GM15510 (cell line): ENCODE data around the gene TYRP1.

Experiments
- POLR2A ChIP-seq: IDR thresholded peaks from 3 replicates; pipeline ENCODE4 v1.6.1; 2011; ENCODE audit warnings: borderline replicate concordance; ENCODE audit not compliant: insufficient read length; ENCODE audit errors: extremely low read depth

TYRP1 gene

DNA sequence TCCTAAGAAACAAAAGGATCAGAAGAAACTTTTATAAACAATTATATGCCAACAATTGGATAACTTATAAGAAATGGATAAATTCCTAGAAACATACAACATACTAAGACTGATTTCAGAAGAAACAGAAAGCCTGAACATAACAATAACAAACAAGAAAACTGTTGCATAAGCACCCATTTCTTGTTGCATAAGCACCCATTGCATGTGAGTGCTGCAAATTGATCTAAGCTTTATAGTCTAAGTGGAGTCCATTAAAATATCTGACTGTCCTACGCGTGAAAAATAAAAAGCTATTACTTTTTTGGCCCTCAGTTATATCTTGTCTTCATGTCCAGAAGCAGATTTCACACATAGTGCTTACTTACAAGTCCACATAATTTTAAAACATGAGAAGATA, 19.3 kb downstream of the TYRP1 start:
- no peak for TF ChIP-seq POLR2A

DNA sequence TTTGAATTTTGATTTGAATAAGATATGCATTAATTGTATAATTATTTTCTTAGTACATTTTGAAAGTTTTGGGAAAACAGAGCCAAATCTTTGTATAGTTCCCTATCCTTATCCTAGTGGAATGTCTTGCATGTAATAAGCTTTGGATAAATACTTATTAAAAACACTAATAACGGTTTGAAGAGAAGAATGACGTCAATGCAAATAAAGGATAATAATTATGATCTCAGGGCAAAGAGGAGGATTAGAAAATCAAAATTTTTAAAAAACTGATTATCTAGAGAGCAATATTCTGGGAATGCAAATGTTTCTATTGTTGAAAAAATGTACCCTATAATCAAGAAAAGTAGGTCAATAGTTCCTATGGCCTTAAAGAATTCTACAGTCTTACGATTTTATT, 22.1 kb downstream of the TYRP1 start:
- no peak for TF ChIP-seq POLR2A

DNA sequence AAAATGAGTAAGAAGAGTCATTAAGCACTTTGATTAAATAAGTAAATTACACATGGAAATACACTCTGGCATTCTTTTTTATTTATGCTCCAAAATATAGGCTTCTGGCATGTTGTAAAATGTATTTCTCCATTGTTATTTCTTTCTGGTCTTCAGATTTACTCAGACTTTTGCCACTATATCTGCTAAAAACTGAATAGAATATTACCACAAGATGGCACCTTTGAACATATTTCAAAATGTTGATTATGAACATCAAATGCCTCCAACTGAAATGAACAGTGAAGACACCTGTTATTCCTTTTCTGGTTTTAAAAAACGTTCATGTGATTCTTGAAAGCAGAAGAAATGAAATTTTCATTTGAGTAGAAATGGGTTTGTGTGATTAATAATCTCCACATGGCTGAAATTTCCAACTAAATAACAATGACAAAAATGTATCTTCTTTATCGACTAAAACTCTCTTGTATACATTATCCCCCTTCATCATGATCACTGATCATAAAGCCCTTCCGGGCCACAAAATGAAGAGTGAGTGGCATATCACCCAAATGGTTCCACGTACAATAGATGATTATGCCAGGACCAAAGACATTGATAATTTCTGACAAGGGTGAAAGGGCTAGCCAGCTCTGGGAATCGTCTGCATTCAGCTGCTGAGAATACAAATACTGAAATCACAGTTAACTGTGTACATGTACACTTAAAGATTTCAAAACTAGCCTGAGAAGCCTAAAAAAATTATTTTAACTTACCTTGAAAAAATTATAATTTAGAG, 23.8 kb downstream of the TYRP1 start:
- no peak for TF ChIP-seq POLR2A

DNA sequence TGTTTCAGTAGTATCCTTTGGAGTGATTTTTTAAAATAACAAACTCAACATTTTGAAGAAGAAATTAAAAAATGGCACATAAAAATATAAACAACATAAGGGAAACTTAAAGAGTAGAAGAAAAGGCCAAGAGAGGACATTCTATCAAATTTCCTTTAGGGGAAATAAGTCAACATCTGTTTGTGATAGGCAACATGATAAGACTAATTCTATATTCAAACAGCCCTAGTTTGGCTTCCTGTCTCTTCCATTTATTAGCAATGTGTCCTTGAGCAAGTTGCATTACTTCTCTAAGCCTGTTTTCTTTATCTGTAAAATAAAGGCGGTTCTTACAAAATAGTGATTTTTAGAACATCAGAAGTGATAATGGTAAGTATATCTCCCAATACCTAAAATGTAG, 24.7 kb downstream of the TYRP1 start:
- no peak for TF ChIP-seq POLR2A

DNA sequence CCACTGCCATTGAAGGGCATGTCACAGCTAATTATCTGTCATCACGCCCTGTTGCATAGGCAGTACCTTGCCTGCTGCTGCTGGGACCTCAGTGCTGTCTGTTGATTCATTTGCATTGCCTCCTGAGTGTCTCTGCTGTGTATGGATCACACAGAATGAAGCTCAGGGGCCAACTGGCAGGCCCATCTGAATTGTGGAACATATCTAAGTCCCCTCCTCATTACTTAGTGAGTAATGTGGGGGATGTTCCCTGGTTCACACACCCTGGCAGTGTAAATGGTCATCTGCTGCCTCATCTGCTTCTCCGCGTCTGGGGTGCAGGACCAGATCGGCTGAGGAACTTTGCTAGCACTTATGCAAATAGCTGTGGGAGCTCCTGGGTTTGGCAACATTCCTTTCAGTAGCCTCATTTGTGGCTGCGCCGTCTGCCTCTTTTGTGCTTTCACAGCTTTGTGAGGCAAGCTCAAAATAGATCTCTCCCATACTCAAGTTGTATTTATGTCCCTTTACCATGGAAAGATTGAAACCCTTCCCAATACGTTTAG, 25.4 kb downstream of the TYRP1 start:
- TF ChIP-seq POLR2A, result no peak

DNA sequence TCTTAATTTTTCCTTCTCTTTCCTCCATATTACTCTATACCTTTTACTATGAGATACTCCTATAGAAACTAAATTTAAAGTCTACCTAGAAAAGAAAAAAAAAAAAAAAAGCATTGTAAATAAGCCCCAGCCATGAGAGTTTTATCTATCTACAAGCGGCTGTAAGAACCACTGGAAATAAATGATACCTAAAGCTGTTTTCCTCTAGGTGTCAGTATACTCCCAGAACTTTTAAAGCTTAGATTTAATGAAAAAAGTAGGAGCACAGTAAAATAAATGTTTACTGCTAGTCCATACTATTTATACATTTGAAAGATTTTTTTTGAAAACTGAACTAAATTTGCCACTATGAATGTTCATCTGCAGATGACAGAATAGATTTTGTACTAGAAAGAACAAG, 26.2 kb downstream of the TYRP1 start:
- no peak for TF ChIP-seq POLR2A

DNA sequence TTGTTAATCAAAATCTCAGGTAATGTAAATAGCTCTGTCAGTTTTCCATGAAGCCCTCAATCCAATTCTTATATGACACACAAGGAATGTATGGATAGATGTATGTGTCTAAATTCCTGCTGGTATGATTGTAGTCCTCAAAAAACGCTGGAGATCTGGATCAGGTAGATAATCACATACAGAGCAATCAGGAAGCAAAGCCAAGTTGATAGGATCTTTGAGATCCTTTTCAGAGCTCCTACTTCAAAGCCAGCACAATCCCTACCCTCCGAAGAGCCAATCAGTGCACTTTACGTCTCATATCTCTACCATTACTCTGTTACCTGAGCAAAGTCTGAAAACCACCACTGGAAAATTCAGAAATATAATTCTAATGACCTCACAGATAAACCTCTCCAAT, 27.4 kb downstream of the TYRP1 start:
- TF ChIP-seq POLR2A, result no peak

DNA sequence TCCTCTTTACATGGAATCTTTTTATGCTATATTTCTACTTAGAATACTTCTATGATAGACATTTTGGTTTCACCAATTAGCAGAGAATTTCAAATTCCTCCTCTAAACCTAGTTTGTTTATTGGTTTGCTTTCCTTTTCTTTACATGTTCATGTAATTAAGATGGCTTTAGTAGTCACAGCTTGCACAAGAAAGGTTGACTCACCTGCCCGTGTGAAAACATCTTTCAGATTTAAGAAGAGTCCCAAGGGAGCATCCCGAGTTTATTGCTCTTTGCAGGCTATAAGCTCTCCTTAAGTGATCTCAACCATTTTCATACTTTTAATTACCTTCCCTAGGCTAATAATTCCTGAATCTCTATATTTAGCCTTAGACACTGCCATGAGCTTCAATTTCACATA, 28.9 kb downstream of the TYRP1 start:
- TF ChIP-seq POLR2A, result no peak

DNA sequence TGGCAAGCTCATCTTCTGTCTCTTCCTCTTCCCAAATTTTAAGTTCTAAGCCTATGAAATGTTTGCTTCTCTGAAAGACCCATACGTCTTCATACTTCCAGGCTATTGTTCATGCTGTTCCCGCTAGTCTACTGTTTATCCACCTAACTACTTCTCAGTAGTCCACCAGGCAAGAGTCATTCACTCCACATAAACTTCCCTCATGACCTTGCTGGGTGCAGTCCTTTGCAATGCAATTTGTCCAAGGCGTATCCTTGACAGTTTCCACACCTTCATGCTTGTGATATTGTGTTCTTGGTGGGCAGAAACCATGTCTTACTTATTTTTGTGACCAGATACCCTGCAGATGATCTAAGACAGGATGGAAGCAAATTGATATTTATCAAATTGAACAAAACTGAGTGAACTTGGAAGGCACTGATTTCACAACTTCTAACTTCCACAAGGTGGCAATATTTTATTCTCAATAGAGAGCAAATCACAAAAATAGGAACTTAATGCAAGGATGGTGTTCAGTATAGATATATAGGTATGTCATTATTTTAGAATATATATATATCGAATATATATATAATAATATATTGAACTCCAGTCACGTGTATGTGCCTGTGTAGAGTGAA, 30.3 kb downstream of the TYRP1 start:
- no peak for TF ChIP-seq POLR2A

DNA sequence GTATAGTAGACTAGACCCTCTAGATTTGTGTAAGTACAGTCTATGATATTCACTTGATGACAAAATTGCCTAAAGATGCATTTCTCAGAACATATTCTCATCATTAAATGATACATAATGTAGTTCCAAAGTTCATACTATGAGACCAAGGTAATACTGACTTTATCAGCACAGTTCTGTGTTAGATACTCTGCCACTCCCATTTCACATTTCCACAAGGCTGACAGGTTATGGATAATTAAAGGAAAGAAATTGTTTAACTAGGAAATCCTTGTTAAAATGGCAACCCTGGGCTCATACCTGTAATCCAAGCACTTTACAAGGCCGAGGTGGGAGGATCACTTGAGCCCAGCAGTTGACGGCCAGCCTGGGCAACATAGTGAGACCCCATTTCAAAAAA, 33.6 kb downstream of the TYRP1 start:
- no peak for TF ChIP-seq POLR2A

DNA sequence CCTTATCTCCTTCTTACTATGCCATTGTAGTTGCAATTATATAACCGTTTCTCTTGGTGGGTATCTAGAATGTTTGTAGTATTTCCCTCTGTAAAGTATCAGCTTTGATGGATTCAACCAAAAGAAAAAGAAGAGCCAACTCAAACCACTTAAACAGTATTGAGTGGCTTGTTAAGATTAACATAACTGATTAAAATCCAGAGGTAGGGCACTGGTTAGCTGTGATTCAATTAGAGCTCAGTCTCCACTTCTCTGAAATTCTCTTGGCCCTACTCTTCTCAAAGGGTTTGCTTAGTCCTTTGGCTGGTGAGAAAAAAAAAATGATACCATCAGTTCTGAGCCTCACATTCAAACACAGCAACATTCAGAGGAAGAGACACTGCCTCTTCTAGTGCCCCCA, 37.0 kb downstream of the TYRP1 start:
- TF ChIP-seq POLR2A, result no peak

DNA sequence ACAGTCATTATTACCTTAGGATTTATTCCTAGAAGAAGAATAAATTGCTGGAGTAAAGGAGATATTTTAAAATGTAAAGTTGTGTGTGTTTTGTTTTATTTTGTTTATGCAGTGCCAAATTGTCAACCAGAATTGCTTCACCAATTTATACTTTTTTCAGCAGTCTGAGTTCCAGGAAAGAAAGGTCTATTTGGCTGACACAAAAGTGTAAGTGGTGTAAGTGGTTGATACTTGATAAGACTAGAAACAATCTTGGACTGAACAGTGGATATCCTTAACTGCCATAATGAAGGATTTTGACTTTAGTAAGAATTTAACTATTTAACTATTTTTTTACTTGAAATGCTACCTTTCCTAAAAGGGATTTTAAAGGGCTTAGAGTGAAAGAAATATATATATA, 37.7 kb downstream of the TYRP1 start:
- TF ChIP-seq POLR2A, result no peak

DNA sequence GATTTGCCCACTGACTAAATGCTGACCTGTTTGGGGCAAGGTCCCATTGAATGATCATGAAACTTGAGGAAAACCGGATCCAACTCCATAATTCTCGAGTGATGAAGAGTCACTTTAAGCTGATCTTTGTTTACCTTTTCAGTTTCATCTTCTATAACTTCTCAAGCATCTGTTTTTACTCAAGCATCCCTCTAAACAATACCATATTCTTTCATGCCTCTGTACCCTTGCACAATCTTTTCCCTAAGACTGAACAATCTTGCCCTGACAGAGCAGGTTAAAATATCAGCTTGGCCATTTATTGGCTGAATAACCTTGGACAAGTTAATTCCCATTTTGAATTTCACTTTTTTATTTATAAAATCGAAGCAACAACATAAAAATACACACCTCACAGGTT, 39.8 kb downstream of the TYRP1 start:
- no peak for TF ChIP-seq POLR2A

DNA sequence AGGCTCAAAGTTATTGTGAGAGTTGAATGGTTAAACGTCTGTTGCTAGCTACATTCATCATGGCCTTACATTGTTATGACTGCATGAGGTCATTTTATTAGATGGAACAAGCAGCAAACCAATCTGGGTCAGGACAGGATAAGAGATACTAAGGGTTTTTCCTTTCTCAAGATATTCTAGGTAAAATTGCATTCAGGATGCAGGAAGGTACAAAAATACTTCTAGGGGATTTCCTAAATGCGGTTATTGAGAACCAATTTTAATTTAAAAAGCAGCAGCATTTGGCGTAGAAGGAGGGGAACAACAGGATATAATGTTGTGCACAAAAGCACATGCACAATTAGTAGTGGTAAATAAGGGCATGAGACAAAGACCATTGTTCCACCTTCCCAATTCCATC, 42.5 kb downstream of the TYRP1 start:
- no peak for TF ChIP-seq POLR2A

DNA sequence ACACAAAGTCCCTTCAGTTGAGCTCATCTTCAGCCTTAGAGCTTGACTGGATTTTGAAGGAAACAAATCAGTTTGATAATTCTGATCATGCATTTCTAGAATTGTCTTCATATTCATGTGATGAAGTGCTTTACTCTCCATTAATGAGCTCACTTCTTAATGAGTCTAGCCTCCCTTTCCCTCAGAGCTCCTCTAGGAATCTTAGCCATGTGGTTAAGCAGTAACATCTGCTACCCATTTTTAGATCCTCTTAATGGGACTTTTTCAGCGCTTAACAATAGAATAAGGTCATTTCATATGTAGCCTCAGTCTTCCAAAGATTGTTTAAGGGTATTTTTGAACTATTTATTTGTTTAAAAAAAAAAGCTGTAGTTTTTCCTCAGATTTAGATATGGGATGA, 44.7 kb downstream of the TYRP1 start:
- no peak for TF ChIP-seq POLR2A

DNA sequence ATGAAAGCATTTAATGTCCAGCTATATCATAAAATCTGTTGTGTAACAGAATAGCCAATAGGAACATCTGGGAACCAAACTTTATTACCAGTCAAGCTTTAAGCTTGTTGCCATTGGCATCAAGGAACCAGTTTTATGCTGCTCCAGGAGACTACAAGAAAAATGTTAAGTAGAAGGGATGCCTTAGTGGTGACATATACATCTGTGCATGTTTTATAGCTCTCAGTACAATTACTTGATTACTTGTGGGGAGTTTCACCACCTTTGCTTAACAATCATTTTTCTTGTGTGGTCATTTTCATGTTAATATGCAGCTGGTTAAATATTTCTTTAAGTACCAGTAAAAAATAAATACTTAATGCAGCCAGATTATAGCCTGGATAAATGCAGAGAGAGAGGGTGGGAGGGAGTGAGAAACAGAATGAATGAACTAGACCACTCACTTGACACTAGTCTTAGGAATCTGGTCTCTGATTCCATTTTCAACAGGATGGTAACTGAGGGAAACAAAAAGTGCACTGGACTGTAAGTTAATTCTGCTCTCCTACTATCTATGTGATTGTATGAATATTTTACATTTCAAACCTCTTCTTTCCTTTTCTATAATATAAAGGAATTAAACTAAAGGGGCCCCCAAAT, 45.9 kb downstream of the TYRP1 start:
- TF ChIP-seq POLR2A, result no peak
